Brain microvascular endothelial cell (primary cell): ENCODE results near the gene COQ4.

Experiments
- DNase-seq: peaks from one replicate; pipeline ENCODE4 v3.0.0-alpha.2; 2020
- H3K27ac ChIP-seq: fragments of 250-450 bp; sonication (Bioruptor Pico); 2 replicates; pipeline ENCODE4 v1.5.1; 2020; ENCODE audit warnings: mild to moderate bottlenecking, moderate library complexity
- H3K27me3 ChIP-seq: fragments of 250-450 bp; sonication (Bioruptor Pico); replicated peaks from 2 replicates; pipeline ENCODE4 v1.5.1; 2020; ENCODE audit warnings: mild to moderate bottlenecking
- H3K36me3 ChIP-seq: fragments of 250-450 bp; sonication (Bioruptor Pico); replicated peaks from 2 replicates; pipeline ENCODE4 v1.5.1; 2020; ENCODE audit warnings: mild to moderate bottlenecking
- H3K4me3 ChIP-seq: 2 replicates; pipeline ENCODE4 v1.5.1; 2011; ENCODE audit warnings: low read depth, mild to moderate bottlenecking, control low read depth, low read length, moderate library complexity
- in situ Hi-C: cut with HindIII; loops from 2 replicates; pipeline ENCODE4 v1.10.0; 2017; ENCODE audit warnings: low sequenced_read_pairs, low pct_ligation_motif_present
- TF ChIP-seq, protein P1 (sequence below): IDR thresholded peaks from 2 replicates; pipeline ENCODE4 v1.5.1; 2011; ENCODE audit warnings: low read depth, mild to moderate bottlenecking, moderate library complexity, low read length, control low read depth, inconsistent platforms; ENCODE audit errors: missing control alignments

Gene COQ4

DNA sequence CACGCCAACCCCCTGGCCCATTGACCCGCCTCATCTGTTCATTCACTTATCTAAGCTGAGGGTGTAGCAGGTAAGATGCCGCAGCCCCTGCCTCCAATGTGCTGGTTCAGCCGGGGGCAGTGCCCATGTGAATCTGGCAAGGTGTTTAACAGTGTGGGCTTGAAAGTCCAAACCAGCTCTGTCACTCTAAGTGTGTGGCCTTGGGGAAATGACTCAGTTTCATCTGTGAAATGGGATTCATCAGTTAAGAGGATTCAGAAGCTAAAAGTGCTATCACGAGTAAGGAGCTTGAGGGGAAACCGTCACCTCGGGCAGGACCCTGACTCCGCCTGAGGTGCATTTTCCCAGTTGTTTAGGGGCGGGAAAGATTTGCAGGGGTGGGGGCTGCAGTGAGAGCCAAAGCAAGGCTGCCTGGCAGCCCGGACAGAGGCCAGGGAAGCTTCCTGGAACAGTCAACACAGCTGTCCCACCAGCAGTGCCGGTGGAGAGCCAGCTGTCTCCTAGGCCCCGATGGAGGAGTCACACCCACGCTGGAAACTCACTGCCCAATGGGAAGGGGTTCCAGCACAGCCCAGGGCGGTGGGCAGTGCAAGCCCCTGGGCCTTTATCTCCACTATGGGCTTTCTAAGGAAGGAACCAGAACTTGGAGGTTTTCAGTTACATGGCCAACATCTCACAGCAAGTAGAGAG is 38.8 kb downstream of the COQ4 start:
- in situ Hi-C loops: no loop called here
- Histone ChIP-seq H3K4me3 (peak overlapping the region; percentile 60), H3K36me3 (peaks cover 2% of the 10 kb centered on the region), H3K27ac (no peak overlapping the region), H3K27me3 (no peaks in the 10 kb centered on the region)
- DNase-seq: no peak
- TF ChIP-seq, protein P1, sequence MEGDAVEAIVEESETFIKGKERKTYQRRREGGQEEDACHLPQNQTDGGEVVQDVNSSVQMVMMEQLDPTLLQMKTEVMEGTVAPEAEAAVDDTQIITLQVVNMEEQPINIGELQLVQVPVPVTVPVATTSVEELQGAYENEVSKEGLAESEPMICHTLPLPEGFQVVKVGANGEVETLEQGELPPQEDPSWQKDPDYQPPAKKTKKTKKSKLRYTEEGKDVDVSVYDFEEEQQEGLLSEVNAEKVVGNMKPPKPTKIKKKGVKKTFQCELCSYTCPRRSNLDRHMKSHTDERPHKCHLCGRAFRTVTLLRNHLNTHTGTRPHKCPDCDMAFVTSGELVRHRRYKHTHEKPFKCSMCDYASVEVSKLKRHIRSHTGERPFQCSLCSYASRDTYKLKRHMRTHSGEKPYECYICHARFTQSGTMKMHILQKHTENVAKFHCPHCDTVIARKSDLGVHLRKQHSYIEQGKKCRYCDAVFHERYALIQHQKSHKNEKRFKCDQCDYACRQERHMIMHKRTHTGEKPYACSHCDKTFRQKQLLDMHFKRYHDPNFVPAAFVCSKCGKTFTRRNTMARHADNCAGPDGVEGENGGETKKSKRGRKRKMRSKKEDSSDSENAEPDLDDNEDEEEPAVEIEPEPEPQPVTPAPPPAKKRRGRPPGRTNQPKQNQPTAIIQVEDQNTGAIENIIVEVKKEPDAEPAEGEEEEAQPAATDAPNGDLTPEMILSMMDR: no peak

DNA sequence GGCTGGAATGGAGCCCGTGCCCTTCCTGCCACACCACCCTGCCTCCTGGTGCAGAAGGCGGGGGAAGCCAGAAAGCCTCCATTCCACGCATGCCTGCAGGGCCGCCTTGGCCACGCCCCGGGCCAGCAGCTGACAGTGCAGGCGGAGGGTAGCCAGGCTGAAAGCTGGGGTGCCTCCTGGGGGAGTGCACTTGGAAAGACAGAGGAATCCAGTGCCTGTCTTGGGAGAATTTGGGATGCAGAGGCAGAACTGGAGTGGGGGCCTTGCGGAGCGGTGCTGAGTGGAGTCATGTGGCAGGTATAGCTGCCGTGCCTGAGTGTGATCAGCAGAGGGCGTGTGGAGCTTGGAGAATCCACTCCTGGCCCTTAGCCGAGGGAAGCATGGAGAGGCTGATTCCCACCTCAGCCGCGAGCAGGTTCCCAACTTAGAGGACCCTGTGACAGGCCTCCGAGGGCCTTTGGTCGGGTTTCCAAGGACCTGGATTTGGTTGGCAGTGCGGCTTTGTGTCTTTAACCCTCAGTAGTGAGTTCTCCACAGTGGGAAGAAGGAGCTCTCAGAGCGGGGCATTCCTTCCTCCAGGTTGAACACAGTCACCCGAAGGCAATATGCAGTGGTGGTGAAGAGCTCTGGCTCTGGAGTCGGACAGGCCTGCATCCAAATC is 39.5 kb downstream of the COQ4 start:
- in situ Hi-C loops: no loop called here
- Histone ChIP-seq H3K27me3 (no peaks in the 10 kb centered on the region), H3K36me3 (peaks cover 2% of the 10 kb centered on the region), H3K4me3 (peak overlapping the region; percentile 60), H3K27ac (no peak overlapping the region)
- TF ChIP-seq, protein P1: peak; percentile 91
- peak; percentile 75 for DNase-seq

DNA sequence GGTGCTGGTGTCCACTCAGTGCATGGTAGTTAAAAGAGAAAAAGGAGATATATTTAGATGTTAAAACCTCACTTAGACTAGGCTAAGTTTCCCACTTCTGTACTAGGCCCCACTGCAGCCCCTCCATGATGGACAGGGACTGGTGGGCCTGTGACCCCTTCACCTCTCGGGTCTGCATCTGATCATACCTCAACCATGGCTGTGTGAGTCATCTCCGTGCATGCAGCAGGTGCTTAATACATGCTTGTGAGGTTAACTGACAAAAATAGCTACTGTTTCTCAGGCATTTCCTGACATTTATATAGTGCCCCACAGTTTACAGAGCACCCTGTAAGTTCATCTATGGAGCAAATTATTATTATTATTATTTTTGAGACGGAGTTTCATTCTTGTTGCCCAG is 40.1 kb downstream of the COQ4 start:
- DNase-seq: no peak
- Histone ChIP-seq H3K27me3 (no peaks in the 10 kb centered on the region), H3K4me3 (no peak overlapping the region), H3K27ac (no peak overlapping the region), H3K36me3 (peaks cover 2% of the 10 kb centered on the region)
- in situ Hi-C loops: no loop called here
- TF ChIP-seq, protein P1: no peak

DNA sequence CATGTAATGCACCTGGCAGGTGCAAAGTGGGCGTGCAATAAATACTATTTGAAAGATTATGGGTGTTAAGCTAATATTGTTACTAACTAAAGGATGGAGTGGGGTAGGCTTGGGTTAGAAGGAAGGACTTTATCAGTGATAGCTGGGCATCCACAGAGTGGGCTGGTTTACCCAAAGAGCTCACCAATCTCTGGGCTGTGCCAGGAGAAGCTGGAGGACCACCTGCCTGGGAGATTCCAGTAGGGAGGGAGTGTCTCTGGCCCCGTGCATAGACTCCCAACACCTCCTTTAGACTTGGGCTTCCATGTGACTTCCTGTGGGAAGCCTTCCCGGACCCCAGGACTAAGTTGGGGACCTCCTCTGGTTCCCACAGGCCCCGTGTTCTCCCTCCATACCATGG is 42.9 kb downstream of the COQ4 start:
- Histone ChIP-seq H3K4me3 (no peak overlapping the region), H3K36me3 (no peaks in the 10 kb centered on the region), H3K27ac (no peak overlapping the region), H3K27me3 (no peaks in the 10 kb centered on the region)
- TF ChIP-seq, protein P1: no peak
- DNase-seq: no peak
- in situ Hi-C loops: no loop called here

DNA sequence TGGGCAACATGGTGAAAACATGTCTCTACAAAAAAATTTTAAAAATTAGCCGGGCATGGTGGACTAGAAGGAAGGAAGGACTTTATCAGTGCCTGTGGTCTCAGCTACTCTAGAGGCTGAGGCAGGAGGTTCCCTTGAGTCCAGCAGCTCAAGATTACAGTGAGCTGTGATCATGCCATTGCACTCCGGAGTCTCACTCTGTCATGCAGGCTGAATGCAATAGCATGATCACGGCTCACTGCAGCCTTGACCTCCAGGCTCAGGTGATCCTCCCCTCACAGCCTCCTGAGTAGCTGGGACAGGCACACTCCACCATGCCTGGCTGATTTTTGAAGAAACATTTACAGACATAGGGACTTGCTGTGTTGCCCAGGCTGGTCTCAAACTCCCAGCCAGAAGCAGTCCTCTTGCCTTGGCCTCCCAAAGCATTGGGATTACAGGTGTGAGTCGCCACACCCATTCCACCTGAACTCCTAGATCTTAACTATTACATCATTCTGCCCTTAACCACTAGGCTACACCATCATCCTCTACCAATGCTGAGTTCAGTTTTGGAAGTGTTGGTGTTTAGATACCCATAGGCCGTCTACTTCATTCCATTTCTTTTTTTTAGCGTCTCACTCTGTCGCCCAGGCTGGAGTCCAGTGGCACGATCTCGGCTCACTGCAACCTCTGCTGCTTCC is 46.5 kb downstream of the COQ4 start:
- TF ChIP-seq, protein P1: no peak
- H3K27ac ChIP-seq: no peak overlapping the region

More for the DNA sequence above, 46.5 kb downstream of the COQ4 start:
- in situ Hi-C loops: no loop called here
- Histone ChIP-seq H3K4me3 (no peak overlapping the region), H3K36me3 (no peaks in the 10 kb centered on the region), H3K27me3 (no peaks in the 10 kb centered on the region)
- no peak for DNase-seq
